Gastroesophageal sphincter (tissue), 3 donors: ENCODE data around the gene NLK.

Experiments
- CTCF ChIP-seq, 4 experiments: fragments of 200-600 bp in 2 of 4; fragments of 450-650 bp in 2 of 4; sonication (generic) in 1 of 4; IDR thresholded peaks; one replicate each; pipeline ENCODE4 v1.5.1; 2017 to 2019; ENCODE audit warnings: antibody characterized with exemption in 4 of 4, mild to moderate bottlenecking in 2 of 4, moderate library complexity in 2 of 4
- EP300 ChIP-seq: sonication (generic); formaldehyde crosslinking; IDR thresholded peaks from one replicate; pipeline ENCODE4 v1.6.1; 2017; ENCODE audit warnings: antibody characterized with exemption, mild to moderate bottlenecking

GRCh38 chr17:28147017-28147416, 104.5 kb downstream of the NLK start:
- TF ChIP-seq EP300 (no peak), CTCF (IDR thresholded peaks at IDR 0.05) (no peak)
